Measurements from ENCODE around the gene FMC1. TPM values are rescaled to one million over a fixed set of nuclear protein-coding genes. Genes with fewer than 3 reads are reported as not detected.
"Not testable (repeated sequence)": the region's sequence is repeated elsewhere in the genome, so short reads cannot be mapped to it uniquely, and the experiment has no call there.

FMC1 gene
- total RNA-seq, 1 donor from 2014 or later: 10.0 TPM

GRCh38 chr7:139340037-139340807, 915 bp upstream of the FMC1 start:
- peak; percentile 98 for DNase-seq (ENCODE audit: low read depth, low spot score)

- DNase-seq (ENCODE audit: low read depth, low spot score): no peak
Measured at GRCh38 chr7:139340808-139341057, 404 bp upstream of the FMC1 start.

- peak; percentile 69 for DNase-seq (ENCODE audit: low read depth, low spot score)
Measured at GRCh38 chr7:139341776-139342226, 664 bp downstream of the FMC1 start.

GRCh38 chr7:139345042-139345441, 3.9 kb downstream of the FMC1 start:
- no peak for DNase-seq (ENCODE audit: low read depth, low spot score)

- DNase-seq (ENCODE audit: low read depth, low spot score): no peak
Measured at GRCh38 chr7:139351027-139351426, 9.9 kb downstream of the FMC1 start.

GRCh38 chr7:139354729-139355128, 13.6 kb downstream of the FMC1 start:
- DNase-seq (ENCODE audit: low read depth, low spot score): no peak

- no peak for DNase-seq (ENCODE audit: low read depth, low spot score)
Measured at GRCh38 chr7:139355320-139355719, 14.2 kb downstream of the FMC1 start.

GRCh38 chr7:139357729-139358506, 16.8 kb downstream of the FMC1 start:
- not testable (repeated sequence) for DNase-seq (ENCODE audit: low read depth, low spot score)

- no peak for DNase-seq (ENCODE audit: low read depth, low spot score)
Measured at GRCh38 chr7:139358541-139359365, 17.6 kb downstream of the FMC1 start.

GRCh38 chr7:139359366-139360209, 18.5 kb downstream of the FMC1 start, which contains the start of gene LUC7L2:
Gene LUC7L2 (plus strand): TSS chr7:139359894. CDS start chr7:139360262, 368 bp downstream.
- DNase-seq (ENCODE audit: low read depth, low spot score): peak; percentile 93

- DNase-seq (ENCODE audit: low read depth, low spot score): peak; percentile 84
Measured at GRCh38 chr7:139360210-139360947, 19.2 kb downstream of the FMC1 start.

GRCh38 chr7:139360948-139361307, 19.8 kb downstream of the FMC1 start:
- no peak for DNase-seq (ENCODE audit: low read depth, low spot score)

GRCh38 chr7:139361523-139361922, 20.4 kb downstream of the FMC1 start:
- DNase-seq (ENCODE audit: low read depth, low spot score): no peak

- no peak for DNase-seq (ENCODE audit: low read depth, low spot score)
Measured at GRCh38 chr7:139362302-139362701, 21.2 kb downstream of the FMC1 start.

- no peak for DNase-seq (ENCODE audit: low read depth, low spot score)
Measured at GRCh38 chr7:139362981-139363380, 21.8 kb downstream of the FMC1 start.

- DNase-seq (ENCODE audit: low read depth, low spot score): no peak
Measured at GRCh38 chr7:139365336-139365735, 24.2 kb downstream of the FMC1 start.

- no peak for DNase-seq (ENCODE audit: low read depth, low spot score)
Measured at GRCh38 chr7:139366400-139366799, 25.3 kb downstream of the FMC1 start.

- no peak for DNase-seq (ENCODE audit: low read depth, low spot score)
Measured at GRCh38 chr7:139367438-139368155, 26.5 kb downstream of the FMC1 start.

- DNase-seq (ENCODE audit: low read depth, low spot score): no peak
Measured at GRCh38 chr7:139370301-139370942, 29.3 kb downstream of the FMC1 start.
